Activated naive CD8-positive, alpha-beta T cell treated with anti-CD3 and anti-CD28 coated beads for 36 hours (primary cell): Measurements from ENCODE around the gene HAND2. TPM values are rescaled to one million over a fixed set of nuclear protein-coding genes. Genes with fewer than 3 reads are reported as not detected.

Source experiments
- DNase-seq: peaks from one replicate; pipeline ENCODE4 v3.0.0; 2021
- H3K27ac Mint-ChIP-seq: one replicate; pipeline ENCODE4 v1.8.0; 2022; ENCODE audit warnings: mild to moderate bottlenecking, moderate library complexity, mixed read lengths
- H3K27me3 Mint-ChIP-seq: one replicate; pipeline ENCODE4 v1.8.0; 2022; ENCODE audit warnings: mild to moderate bottlenecking, mixed read lengths
- H3K36me3 Mint-ChIP-seq: one replicate; pipeline ENCODE4 v1.8.0; 2021; ENCODE audit warnings: mild to moderate bottlenecking, mixed read lengths
- H3K4me1 Mint-ChIP-seq: one replicate; pipeline ENCODE4 v1.8.0; 2021; ENCODE audit warnings: mixed read lengths
- H3K4me3 Mint-ChIP-seq: one replicate; pipeline ENCODE4 v1.8.0; 2022; ENCODE audit warnings: mild to moderate bottlenecking, moderate library complexity, mixed read lengths
- H3K9me3 Mint-ChIP-seq: one replicate; pipeline ENCODE4 v1.8.0; 2022; ENCODE audit warnings: mixed read lengths
- total RNA-seq, 2 experiments: library from RNA; stranded (reverse); gene quantifications; one replicate each; pipeline ENCODE4 v1.2.3, GENCODE V29; 2021

HAND2 gene
- total RNA-seq, 2 experiments from 2014 or later = not detected

DNA sequence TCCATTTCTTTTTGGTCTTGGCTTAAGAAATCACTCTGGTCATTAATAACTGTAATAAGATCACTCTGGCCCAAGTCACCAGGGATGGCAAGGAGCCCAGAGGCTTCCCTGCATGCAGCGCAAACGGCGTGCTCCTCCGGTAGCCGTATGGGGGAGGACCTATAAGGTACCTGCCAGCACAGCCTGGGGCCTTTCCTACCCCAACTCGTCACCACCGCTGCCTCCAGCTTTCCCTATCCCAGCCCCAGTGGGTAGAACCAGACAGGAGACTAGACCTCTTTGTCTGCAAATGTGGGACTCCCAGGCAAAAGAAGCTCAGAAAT lies 25.9 kb downstream of the HAND2 start:
- H3K36me3 Mint-ChIP-seq = peaks cover 34% of the 10 kb centered on the region
- peaks cover 16% of the 10 kb centered on the region for H3K9me3 Mint-ChIP-seq
- H3K27ac Mint-ChIP-seq = no peak overlapping the region
- DNase-seq = no peak
- peaks cover 98% of the 10 kb centered on the region for H3K27me3 Mint-ChIP-seq
- H3K4me1 Mint-ChIP-seq = peaks cover 28% of the 10 kb centered on the region
- no peak overlapping the region for H3K4me3 Mint-ChIP-seq

DNA sequence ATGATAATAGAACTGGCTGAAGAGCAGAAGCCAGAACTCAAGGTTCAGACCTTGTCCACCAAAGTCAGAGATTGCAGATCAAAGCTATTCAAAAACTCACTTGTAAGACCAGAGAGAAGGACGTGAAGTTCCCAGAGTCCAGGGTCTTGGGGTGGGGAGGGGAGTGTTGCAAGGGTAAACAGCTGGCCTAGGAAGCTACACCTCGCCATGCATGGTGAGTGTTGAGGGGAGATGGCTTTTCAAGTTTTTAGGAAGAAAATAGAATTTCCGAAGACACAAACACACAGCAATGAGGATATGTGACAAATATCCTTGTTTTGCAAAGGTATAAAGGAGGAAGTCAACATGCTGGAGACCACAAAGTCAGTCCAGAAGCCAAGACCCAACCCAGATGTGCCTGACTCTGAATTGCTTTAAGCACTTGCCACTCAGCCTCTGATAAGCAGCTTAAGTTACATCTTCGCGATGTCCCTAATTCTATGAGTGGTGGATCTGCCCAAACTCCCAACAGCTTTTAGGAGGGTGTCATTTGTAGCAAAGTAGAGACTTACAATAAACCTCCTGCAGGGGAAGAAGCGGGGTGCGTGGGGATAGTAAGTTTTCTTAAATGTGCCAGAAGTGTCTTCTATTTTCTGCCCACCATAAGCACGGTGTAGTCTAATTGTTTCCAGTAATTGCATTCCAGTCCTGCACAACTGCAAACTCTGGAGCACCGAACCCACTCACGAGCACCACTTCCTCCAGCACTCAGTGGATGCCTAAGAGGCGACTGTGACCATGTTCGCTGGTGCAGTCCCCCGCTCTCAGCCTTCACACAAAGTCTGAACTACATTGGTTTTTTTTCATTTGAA lies 26.5 kb downstream of the HAND2 start:
- Mint-ChIP-seq H3K27ac (no peak overlapping the region), H3K4me3 (no peak overlapping the region)

GRCh38 chr4:173502282-173502681 lies 27.7 kb downstream of the HAND2 start:
- H3K9me3 Mint-ChIP-seq = peaks cover 9% of the 10 kb centered on the region
- H3K27me3 Mint-ChIP-seq = peaks cover 96% of the 10 kb centered on the region
- H3K36me3 Mint-ChIP-seq = peaks cover 17% of the 10 kb centered on the region
- no peak overlapping the region for H3K27ac Mint-ChIP-seq
- no peak for DNase-seq
- H3K4me1 Mint-ChIP-seq = peaks cover 12% of the 10 kb centered on the region
- H3K4me3 Mint-ChIP-seq = no peak overlapping the region

More for the DNA sequence above, 26.5 kb downstream of the HAND2 start:
- peaks cover 24% of the 10 kb centered on the region for H3K4me1 Mint-ChIP-seq
- no peak for DNase-seq
- peaks cover 28% of the 10 kb centered on the region for H3K36me3 Mint-ChIP-seq
- H3K27me3 Mint-ChIP-seq = peaks cover 98% of the 10 kb centered on the region
- peaks cover 16% of the 10 kb centered on the region for H3K9me3 Mint-ChIP-seq

- DNase-seq = no peak
- peaks cover 17% of the 10 kb centered on the region for H3K36me3 Mint-ChIP-seq
- H3K9me3 Mint-ChIP-seq = peaks cover 8% of the 10 kb centered on the region
- H3K4me3 Mint-ChIP-seq = no peak overlapping the region
- H3K4me1 Mint-ChIP-seq = peaks cover 9% of the 10 kb centered on the region
- H3K27ac Mint-ChIP-seq = no peak overlapping the region
- peaks cover 95% of the 10 kb centered on the region for H3K27me3 Mint-ChIP-seq
These were observed 28.4 kb downstream of the HAND2 start for GRCh38 chr4:173501592-173502150.

DNA sequence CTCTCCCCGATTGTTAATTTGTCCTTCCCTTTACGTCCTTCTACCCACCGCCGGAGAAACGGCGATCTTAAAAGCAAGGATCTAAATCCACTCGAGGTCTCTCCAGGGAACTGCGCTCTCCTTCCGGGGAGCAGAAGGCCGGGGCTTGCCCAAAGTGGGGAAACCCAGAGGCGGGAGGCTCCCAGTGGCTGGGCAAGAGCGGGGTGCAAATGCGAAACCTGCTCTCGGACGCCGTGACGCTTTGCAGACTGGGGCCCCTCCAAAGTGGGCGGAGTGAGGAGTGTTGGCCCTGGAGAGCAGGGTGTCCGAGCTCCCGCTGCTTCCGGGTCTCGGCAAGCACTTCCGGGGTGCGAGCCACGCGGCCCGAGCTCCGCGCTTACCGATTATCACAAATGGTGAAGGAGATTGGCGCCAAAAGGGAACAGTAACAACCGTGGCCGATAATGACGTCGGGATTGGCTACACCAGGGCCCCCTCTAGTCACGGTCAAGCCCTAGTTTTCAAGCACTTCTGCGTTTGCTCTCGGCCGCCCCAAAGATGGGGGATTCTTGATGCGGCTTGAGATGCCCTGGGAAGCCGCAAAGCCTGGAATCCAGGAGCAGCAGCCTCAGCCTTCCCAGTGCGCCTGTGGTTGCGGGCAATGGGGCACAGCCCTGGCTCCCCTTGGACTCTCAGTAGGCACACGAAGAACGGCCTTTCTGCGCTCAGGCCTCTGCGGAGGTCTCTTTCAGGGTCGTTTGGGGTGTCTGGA lies 29.0 kb downstream of the HAND2 start:
- Mint-ChIP-seq H3K27ac (no peak overlapping the region), H3K27me3 (peaks cover 94% of the 10 kb centered on the region), H3K9me3 (peaks cover 8% of the 10 kb centered on the region)

GRCh38 chr4:173499658-173500535 lies 30.1 kb downstream of the HAND2 start:
- Mint-ChIP-seq H3K27me3 (peaks cover 87% of the 10 kb centered on the region), H3K9me3 (peaks cover 8% of the 10 kb centered on the region), H3K4me1 (peaks cover 5% of the 10 kb centered on the region), H3K4me3 (no peak overlapping the region), H3K27ac (no peak overlapping the region), H3K36me3 (peaks cover 17% of the 10 kb centered on the region)
- no peak for DNase-seq

More for the DNA sequence above, 29.0 kb downstream of the HAND2 start:
- peak; percentile 33 for DNase-seq
- Mint-ChIP-seq H3K4me3 (peak overlapping the region; percentile 32), H3K36me3 (peaks cover 17% of the 10 kb centered on the region), H3K4me1 (peaks cover 7% of the 10 kb centered on the region)

DNA sequence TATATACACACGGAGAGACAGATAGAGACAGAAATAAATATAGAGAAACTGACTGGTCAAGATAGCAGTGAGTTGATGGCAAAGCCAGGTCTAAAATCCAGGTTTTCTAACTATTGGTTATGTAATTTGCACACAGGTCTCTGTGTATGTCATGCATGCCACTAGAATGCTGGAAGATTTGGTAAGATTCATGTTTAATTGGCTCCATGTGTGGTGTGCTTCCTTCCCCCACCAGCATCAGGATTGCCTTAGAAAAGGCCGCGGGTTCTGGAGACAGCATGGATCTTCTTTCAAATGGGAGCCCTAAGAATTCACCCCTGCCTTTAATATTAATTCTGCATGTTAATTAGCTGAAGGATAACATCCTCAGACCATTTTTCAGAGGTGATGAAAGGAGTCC lies 31.3 kb downstream of the HAND2 start:
- no peak overlapping the region for H3K4me3 Mint-ChIP-seq
- H3K9me3 Mint-ChIP-seq = peaks cover 8% of the 10 kb centered on the region
- peaks cover 84% of the 10 kb centered on the region for H3K27me3 Mint-ChIP-seq
- DNase-seq = no peak
- H3K27ac Mint-ChIP-seq = no peak overlapping the region
- peaks cover 7% of the 10 kb centered on the region for H3K4me1 Mint-ChIP-seq
- peaks cover 17% of the 10 kb centered on the region for H3K36me3 Mint-ChIP-seq

GRCh38 chr4:173498023-173498422 lies 32.0 kb downstream of the HAND2 start:
- Mint-ChIP-seq H3K9me3 (peaks cover 8% of the 10 kb centered on the region), H3K36me3 (peaks cover 17% of the 10 kb centered on the region), H3K4me1 (peaks cover 7% of the 10 kb centered on the region), H3K4me3 (no peak overlapping the region), H3K27ac (no peak overlapping the region), H3K27me3 (peaks cover 80% of the 10 kb centered on the region)
- DNase-seq = no peak

- H3K36me3 Mint-ChIP-seq = no peaks in the 10 kb centered on the region
- DNase-seq = peak; percentile 53
- H3K4me3 Mint-ChIP-seq = peak overlapping the region; percentile 69
- no peak overlapping the region for H3K27ac Mint-ChIP-seq
- H3K4me1 Mint-ChIP-seq = peaks cover 3% of the 10 kb centered on the region
- no peaks in the 10 kb centered on the region for H3K9me3 Mint-ChIP-seq
- H3K27me3 Mint-ChIP-seq = peaks cover 53% of the 10 kb centered on the region
These were observed 35.7 kb downstream of the HAND2 start for GRCh38 chr4:173494013-173494970.

DNA sequence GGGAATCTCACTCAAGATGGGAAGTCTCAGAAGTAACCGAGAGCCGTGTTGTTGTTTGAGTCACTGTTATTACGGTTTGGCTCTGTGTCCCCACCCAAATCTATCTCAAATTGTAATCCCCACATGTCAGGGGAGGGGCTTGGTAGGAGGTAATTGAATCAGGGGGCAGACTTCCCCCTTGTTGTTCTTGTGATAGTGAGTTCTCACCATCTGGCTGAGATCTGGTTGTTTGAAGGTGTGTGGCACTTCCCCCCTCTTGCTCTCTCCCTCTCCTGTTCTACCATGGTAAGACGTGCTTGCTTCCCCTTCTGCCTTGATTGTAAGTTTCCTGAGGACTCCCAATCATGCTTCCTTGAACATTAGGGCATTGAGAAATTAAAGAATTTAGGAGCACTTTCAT lies 37.0 kb downstream of the HAND2 start:
- DNase-seq = no peak
- Mint-ChIP-seq H3K36me3 (no peaks in the 10 kb centered on the region), H3K27me3 (peaks cover 41% of the 10 kb centered on the region), H3K9me3 (no peaks in the 10 kb centered on the region), H3K4me3 (no peak overlapping the region), H3K4me1 (peaks cover 3% of the 10 kb centered on the region), H3K27ac (no peak overlapping the region)

DNA sequence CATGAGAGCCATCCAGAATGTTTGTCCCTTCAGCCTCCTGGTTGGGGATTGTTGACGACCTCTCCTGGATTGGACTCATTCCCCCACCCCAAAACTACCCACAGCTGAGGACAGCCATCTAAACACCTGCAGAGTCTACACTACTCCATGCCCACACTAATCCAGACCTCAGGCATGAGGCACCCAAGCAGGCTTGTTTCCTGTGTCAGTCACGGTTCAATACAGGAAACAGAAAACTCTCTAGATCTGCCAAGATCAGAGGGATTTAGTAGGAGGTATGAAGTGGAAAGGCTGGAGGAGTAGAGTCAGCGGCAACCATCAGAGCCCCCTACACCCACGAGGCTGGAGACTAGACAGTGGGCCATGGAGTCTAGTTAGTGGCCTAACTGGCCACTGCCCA lies 37.7 kb downstream of the HAND2 start:
- no peak for DNase-seq
- Mint-ChIP-seq H3K4me3 (no peak overlapping the region), H3K27me3 (peaks cover 35% of the 10 kb centered on the region), H3K4me1 (peaks cover 3% of the 10 kb centered on the region), H3K36me3 (no peaks in the 10 kb centered on the region), H3K27ac (no peak overlapping the region), H3K9me3 (no peaks in the 10 kb centered on the region)

DNA sequence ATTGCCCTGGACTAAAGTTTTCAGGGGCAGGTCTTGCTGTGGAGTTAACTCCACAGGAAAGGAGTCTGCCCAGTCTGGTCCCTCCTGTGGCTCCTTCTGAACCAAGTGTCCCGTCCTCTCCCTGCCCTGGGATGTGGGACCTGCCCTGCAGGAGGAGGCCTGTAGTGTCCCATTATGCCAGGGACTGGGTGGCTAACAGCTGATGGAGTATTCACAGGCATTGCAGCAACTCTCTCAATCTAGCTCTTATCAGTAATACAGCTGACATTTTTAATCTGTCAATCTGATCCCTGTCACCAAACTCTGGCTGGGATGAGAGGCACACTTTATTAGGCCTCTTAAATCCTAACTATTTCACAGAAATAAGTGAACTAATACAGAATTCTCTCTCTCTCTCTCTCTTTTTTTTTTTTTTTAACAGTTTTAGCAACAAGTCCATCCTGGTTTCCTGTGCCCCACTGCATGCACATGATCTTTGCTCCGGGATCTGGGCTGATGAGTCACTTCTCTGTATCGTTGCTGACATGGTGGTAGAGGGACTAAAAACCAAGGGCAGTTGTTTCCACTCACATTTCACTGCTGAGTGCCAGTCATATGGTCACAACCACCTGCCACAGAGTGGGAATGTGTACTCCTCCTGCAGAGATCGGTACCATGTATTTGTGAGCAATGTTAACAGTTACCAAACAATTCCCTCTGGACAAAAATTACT lies 39.1 kb downstream of the HAND2 start:
- no peak overlapping the region for H3K27ac Mint-ChIP-seq
- no peaks in the 10 kb centered on the region for H3K9me3 Mint-ChIP-seq
- H3K4me3 Mint-ChIP-seq = no peak overlapping the region
- no peaks in the 10 kb centered on the region for H3K36me3 Mint-ChIP-seq
- H3K4me1 Mint-ChIP-seq = peaks cover 3% of the 10 kb centered on the region
- DNase-seq = no peak
- H3K27me3 Mint-ChIP-seq = peaks cover 24% of the 10 kb centered on the region

- H3K4me3 Mint-ChIP-seq = no peak overlapping the region
- DNase-seq = no peak
- no peaks in the 10 kb centered on the region for H3K9me3 Mint-ChIP-seq
- no peak overlapping the region for H3K27ac Mint-ChIP-seq
- H3K4me1 Mint-ChIP-seq = peaks cover 3% of the 10 kb centered on the region
- H3K27me3 Mint-ChIP-seq = peaks cover 20% of the 10 kb centered on the region
- no peaks in the 10 kb centered on the region for H3K36me3 Mint-ChIP-seq
These were observed 39.8 kb downstream of the HAND2 start for GRCh38 chr4:173490256-173490655.
